Smooth muscle cell (in vitro differentiated cells): ENCODE measurements around the gene TLCD2. TPM values are rescaled to one million over a fixed set of nuclear protein-coding genes. Genes with fewer than 3 reads are reported as not detected.

Experiments used
- DNase-seq: peaks from one replicate; lab custom pipeline; 2025; ENCODE audit not compliant: unreplicated experiment; lab: John Stamatoyannopoulos, UW
- H2AFZ ChIP-seq: fragments of 200-600 bp; sonication (generic); 2 replicates; pipeline ENCODE4 v1.6.0; 2016; ENCODE audit warnings: antibody characterized with exemption, low read depth, mild to moderate bottlenecking
- H3F3A ChIP-seq: fragments of 200-600 bp; sonication (generic); 2 replicates; pipeline ENCODE4 v1.6.0; 2017; ENCODE audit warnings: antibody characterized with exemption, low read depth
- H3K27ac ChIP-seq: fragments of 200-600 bp; sonication (generic); 2 replicates; pipeline ENCODE4 v1.5.1; 2016; ENCODE audit warnings: low read depth, mild to moderate bottlenecking
- H3K27me3 ChIP-seq: fragments of 200-600 bp; sonication (generic); 2 replicates; pipeline ENCODE4 v1.6.1; 2016; ENCODE audit warnings: low read depth, mild to moderate bottlenecking
- H3K36me3 ChIP-seq: fragments of 200-600 bp; sonication (generic); 2 replicates; pipeline ENCODE4 v1.5.1; 2016; ENCODE audit warnings: low read depth
- H3K4me1 ChIP-seq: fragments of 200-600 bp; sonication (generic); 2 replicates; pipeline ENCODE4 v1.5.1; 2016; ENCODE audit warnings: low read depth
- H3K4me2 ChIP-seq: fragments of 200-600 bp; sonication (generic); 2 replicates; pipeline ENCODE4 v1.6.0; 2016; ENCODE audit warnings: mild to moderate bottlenecking
- H3K4me3 ChIP-seq: fragments of 200-600 bp; sonication (generic); 2 replicates; pipeline ENCODE4 v1.5.1; 2016; ENCODE audit warnings: mild to moderate bottlenecking
- H3K79me2 ChIP-seq: fragments of 200-600 bp; sonication (generic); 2 replicates; pipeline ENCODE4 v1.6.0; 2016; ENCODE audit warnings: low read depth, mild to moderate bottlenecking
- H3K9ac ChIP-seq: fragments of 200-600 bp; sonication (generic); 2 replicates; pipeline ENCODE4 v1.6.0; 2016; ENCODE audit warnings: low read depth
- H3K9me3 ChIP-seq: fragments of 200-600 bp; sonication (generic); replicated peaks from 2 replicates; pipeline ENCODE4 v1.5.1; 2016; ENCODE audit warnings: low read depth
- H4K20me1 ChIP-seq: fragments of 200-600 bp; sonication (generic); 2 replicates; pipeline ENCODE4 v1.6.0; 2016; ENCODE audit warnings: low read depth
- CTCF ChIP-seq: fragments of 200-600 bp; sonication (generic); IDR thresholded peaks from 2 replicates; pipeline ENCODE4 v1.5.1; 2017; ENCODE audit warnings: borderline replicate concordance, mild to moderate bottlenecking, antibody characterized with exemption; ENCODE audit not compliant: insufficient read depth, poor library complexity, severe bottlenecking
- WGBS: methylation state at CpG from one replicate; pipeline ENCODE4 v1.1.7; 2016; ENCODE audit warnings: low lambda C conversion rate; 5-methylcytosine and 5-hydroxymethylcytosine counted together
- polyA plus RNA-seq: library from polyadenylated mRNA; unstranded; fragments of >200 nt; fragmentation: Nextera tagmentation; extraction: Ambion mirVana; gene quantifications from 2 replicates; pipeline ENCODE4 v1.2.1, GENCODE V29; 2016
- total RNA-seq: library from RNA; depleted of rRNA; stranded (reverse); fragments of >200 nt; gene quantifications from 2 replicates; pipeline ENCODE4 v1.2.3, GENCODE V29; 2014

Gene TLCD2
- total and polyA plus RNA-seq, 2 experiments from 2014 or later = 1.9 to 2.5 TPM

- peaks cover 32% of the 10 kb centered on the region for H3K4me1 ChIP-seq
- H2AFZ ChIP-seq = no peak overlapping the region
- peak overlapping the region; percentile 99 for H3K27ac ChIP-seq
- H3K36me3 ChIP-seq = no peaks in the 10 kb centered on the region
- peak overlapping the region; percentile 90 for H3K9ac ChIP-seq
- no peak for DNase-seq
- no peaks in the 10 kb centered on the region for H3K27me3 ChIP-seq
- H3K9me3 ChIP-seq = no peaks in the 10 kb centered on the region
- H3K4me3 ChIP-seq = peak overlapping the region; percentile 97
- no peak for TF ChIP-seq CTCF
- peak overlapping the region; percentile 99 for H3K4me2 ChIP-seq
- WGBS = 10% methylated on average over 11 of the region's 11 CpGs
- peaks cover 52% of the 10 kb centered on the region for H3K79me2 ChIP-seq
- peaks cover 58% of the 10 kb centered on the region for H4K20me1 ChIP-seq
- peaks cover 40% of the 10 kb centered on the region for H3F3A ChIP-seq
Measured at GRCh38 chr17:1713878-1714426, 3.8 kb upstream of the TLCD2 start.

GRCh38 chr17:1713160-1713877 is 3.1 kb upstream of the TLCD2 start:
- H3F3A ChIP-seq = peaks cover 39% of the 10 kb centered on the region
- no peak overlapping the region for H2AFZ ChIP-seq
- peaks cover 52% of the 10 kb centered on the region for H3K79me2 ChIP-seq
- H3K9me3 ChIP-seq = no peaks in the 10 kb centered on the region
- 73% methylated on average over 10 of the region's 10 CpGs for WGBS
- H3K36me3 ChIP-seq = no peaks in the 10 kb centered on the region
- no peak for DNase-seq
- H4K20me1 ChIP-seq = peaks cover 63% of the 10 kb centered on the region
- peaks cover 32% of the 10 kb centered on the region for H3K4me1 ChIP-seq
- peak overlapping the region; percentile 99 for H3K27ac ChIP-seq
- no peak for TF ChIP-seq CTCF
- H3K4me3 ChIP-seq = peak overlapping the region; percentile 97
- no peaks in the 10 kb centered on the region for H3K27me3 ChIP-seq
- peak overlapping the region; percentile 99 for H3K4me2 ChIP-seq
- peak overlapping the region; percentile 90 for H3K9ac ChIP-seq

- no peaks in the 10 kb centered on the region for H3K27me3 ChIP-seq
- H3K4me3 ChIP-seq = no peak overlapping the region
- H3K9me3 ChIP-seq = no peaks in the 10 kb centered on the region
- no peak for TF ChIP-seq CTCF
- H3K9ac ChIP-seq = no peak overlapping the region
- H4K20me1 ChIP-seq = peaks cover 63% of the 10 kb centered on the region
- H3F3A ChIP-seq = peaks cover 28% of the 10 kb centered on the region
- WGBS = 91% methylated on average over 8 of the region's 8 CpGs
- DNase-seq = no peak
- H3K27ac ChIP-seq = peak overlapping the region; percentile 99
- peaks cover 25% of the 10 kb centered on the region for H3K4me1 ChIP-seq
- H2AFZ ChIP-seq = no peak overlapping the region
- no peaks in the 10 kb centered on the region for H3K36me3 ChIP-seq
- H3K4me2 ChIP-seq = peak overlapping the region; percentile 99
- peaks cover 52% of the 10 kb centered on the region for H3K79me2 ChIP-seq
Measured at GRCh38 chr17:1712271-1712670, 2.1 kb upstream of the TLCD2 start.
